Effector memory CD8-positive, alpha-beta T cell (primary cell): ENCODE measurements around the gene UGT2B11.
A peak's percentile ranks its signal among the peaks of the same experiment; 100 is the strongest.
"Not testable (repeated sequence)": the region's sequence is repeated elsewhere in the genome, so short reads cannot be mapped to it uniquely, and the experiment has no call there.

ENCODE experiments used
- ATAC-seq: fragments of 150-1000 bp; cut with Tn5 transposase; replicated peaks from 2 replicates; pipeline ENCODE4 v1.10.0; 2021; ENCODE audit warnings: mild to moderate bottlenecking, moderate library complexity
- DNase-seq, 3 experiments: peaks; one replicate each; pipeline ENCODE4 v3.0.0; 2021
- H3K27ac Mint-ChIP-seq, 2 donors: one replicate each; pipeline ENCODE4 v1.8.0; 2022; ENCODE audit warnings: mild to moderate bottlenecking in 2 of 2, mixed read lengths in 2 of 2, moderate library complexity in 2 of 2
- H3K27me3 Mint-ChIP-seq, 2 donors: one replicate each; pipeline ENCODE4 v1.8.0; 2022; ENCODE audit warnings: mixed read lengths in 2 of 2
- H3K36me3 Mint-ChIP-seq: one replicate; pipeline ENCODE4 v1.8.0; 2022; ENCODE audit warnings: mild to moderate bottlenecking, moderate library complexity, mixed read lengths; ENCODE audit not compliant: insufficient read depth
- H3K4me1 Mint-ChIP-seq, 2 donors: one replicate each; pipeline ENCODE4 v1.8.0; 2022; ENCODE audit warnings: low read depth in 2 of 2, mixed read lengths in 2 of 2
- H3K4me3 Mint-ChIP-seq, 2 donors: one replicate each; pipeline ENCODE4 v1.8.0; 2022; ENCODE audit warnings: mild to moderate bottlenecking in 2 of 2, mixed read lengths in 2 of 2, moderate library complexity in 2 of 2
- H3K9me3 Mint-ChIP-seq, 2 donors: one replicate each; pipeline ENCODE4 v1.8.0; 2022; ENCODE audit warnings: mixed read lengths in 2 of 2

UGT2B11 gene

DNA sequence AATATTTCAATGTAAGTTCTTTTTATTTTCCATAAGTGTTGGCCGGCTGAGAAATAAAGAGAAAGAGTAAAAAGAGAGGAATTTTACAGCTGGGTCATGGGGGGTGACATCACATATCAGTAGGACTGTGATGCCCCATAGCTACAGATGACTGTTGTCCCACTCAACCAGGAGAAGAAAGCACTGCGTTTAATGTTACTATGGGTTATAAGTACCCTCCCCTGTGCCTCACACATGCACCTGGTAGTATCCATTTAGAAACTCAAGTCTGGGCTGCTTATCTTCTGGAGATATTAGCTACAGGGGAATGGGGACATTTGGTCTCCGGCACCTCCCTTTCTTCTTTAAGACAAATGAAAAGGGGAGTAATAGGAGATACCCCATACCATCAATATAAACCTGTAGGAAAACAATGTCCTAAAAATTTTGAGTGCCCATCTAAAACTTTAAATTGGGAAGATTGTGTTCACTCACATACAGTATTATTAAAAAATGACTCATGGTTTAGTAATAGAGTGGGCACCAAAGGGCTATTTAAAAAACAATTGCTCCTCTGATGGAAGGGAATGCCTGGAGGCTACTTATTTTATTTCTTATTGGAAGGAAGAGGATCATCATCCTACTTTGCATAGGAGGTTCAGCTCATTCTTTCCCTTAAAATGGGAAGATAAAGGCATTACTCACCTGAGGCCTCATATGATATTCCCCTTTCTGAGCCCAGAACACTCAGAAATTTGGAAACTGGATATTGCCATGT is 18.2 kb downstream of the UGT2B11 start:
- no peak for DNase-seq
- H3K27me3 Mint-ChIP-seq = no peaks in the 10 kb centered on the region
- H3K4me1 Mint-ChIP-seq = no peaks in the 10 kb centered on the region
- ATAC-seq = no peak
- no peaks in the 10 kb centered on the region for H3K36me3 Mint-ChIP-seq
- no peak overlapping the region for H3K27ac Mint-ChIP-seq
- H3K4me3 Mint-ChIP-seq = no peak overlapping the region
- peaks cover 9 to 19% of the 10 kb centered on the region in 2 donors for H3K9me3 Mint-ChIP-seq

DNA sequence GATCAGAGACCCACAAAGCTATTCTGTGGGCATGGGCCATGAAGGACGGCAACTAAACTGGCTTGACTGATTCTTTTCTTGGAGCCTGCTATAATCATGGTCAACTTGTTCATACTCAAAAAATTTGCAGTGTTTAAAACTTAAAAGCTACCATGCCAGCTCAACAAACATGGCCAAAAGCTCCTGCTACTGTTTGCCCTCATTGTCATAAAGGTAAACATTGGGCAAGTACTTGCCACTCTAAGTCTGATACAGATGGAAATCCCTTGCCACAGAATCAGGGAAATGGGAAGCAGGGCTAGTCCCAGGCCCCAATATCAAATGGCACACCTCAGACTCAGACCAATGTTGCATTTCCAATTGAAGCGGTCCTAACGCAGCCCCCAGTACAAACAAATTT is 20.4 kb downstream of the UGT2B11 start:
- no peak for DNase-seq
- Mint-ChIP-seq H3K36me3 (no peaks in the 10 kb centered on the region), H3K27me3 (no peaks in the 10 kb centered on the region), H3K27ac (no peak overlapping the region), H3K4me3 (no peak overlapping the region), H3K4me1 (no peaks in the 10 kb centered on the region), H3K9me3 (peaks cover 9 to 19% of the 10 kb centered on the region in 2 donors)
- no peak for ATAC-seq

DNA sequence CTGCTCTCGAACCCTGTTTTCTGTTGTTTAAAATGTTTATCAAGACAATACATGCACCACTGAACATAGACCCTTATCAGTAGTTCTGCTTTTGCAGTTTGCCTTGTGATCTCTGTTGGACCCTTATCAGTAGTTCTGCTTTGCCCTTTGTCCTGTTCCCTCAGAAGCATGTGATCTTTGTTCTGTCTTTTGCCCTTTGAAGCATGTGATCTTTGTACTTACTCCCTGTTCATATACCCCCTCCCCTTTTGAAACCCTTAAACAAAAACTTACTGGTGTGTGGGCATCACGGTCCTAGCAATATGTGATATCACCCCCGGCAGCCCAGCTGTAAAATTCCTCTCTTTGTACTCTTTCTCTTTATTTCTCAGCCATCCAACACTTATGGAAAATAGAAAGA is 22.6 kb downstream of the UGT2B11 start:
- H3K4me1 Mint-ChIP-seq, H3K27ac Mint-ChIP-seq, ATAC-seq, H3K36me3 Mint-ChIP-seq, H3K4me3 Mint-ChIP-seq, DNase-seq, H3K27me3 Mint-ChIP-seq: not testable (repeated sequence)
- peaks cover 9 to 23% of the 10 kb centered on the region in 2 donors for H3K9me3 Mint-ChIP-seq

DNA sequence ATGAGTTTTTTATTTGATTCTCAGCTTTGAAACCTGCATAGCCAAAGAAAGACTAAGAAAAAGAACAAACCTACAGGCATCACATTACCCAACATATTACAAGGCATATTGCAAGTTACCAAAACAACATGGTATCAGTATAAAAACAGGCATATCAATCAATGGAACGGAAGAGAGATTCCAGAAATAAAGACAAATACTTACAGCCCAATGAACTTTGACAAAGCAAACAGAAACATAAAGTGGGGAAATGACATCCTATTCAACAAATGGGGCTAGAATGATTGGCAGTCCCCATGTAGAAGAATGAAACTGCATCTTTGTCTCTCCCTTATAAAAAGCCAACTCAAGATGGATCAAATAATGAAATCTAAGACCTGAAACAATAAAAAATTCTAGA is 23.9 kb downstream of the UGT2B11 start:
- H3K4me1 Mint-ChIP-seq, H3K27me3 Mint-ChIP-seq, H3K4me3 Mint-ChIP-seq, DNase-seq, ATAC-seq, H3K27ac Mint-ChIP-seq, H3K36me3 Mint-ChIP-seq: not testable (repeated sequence)
- peaks cover 9 to 24% of the 10 kb centered on the region in 2 donors for H3K9me3 Mint-ChIP-seq

DNA sequence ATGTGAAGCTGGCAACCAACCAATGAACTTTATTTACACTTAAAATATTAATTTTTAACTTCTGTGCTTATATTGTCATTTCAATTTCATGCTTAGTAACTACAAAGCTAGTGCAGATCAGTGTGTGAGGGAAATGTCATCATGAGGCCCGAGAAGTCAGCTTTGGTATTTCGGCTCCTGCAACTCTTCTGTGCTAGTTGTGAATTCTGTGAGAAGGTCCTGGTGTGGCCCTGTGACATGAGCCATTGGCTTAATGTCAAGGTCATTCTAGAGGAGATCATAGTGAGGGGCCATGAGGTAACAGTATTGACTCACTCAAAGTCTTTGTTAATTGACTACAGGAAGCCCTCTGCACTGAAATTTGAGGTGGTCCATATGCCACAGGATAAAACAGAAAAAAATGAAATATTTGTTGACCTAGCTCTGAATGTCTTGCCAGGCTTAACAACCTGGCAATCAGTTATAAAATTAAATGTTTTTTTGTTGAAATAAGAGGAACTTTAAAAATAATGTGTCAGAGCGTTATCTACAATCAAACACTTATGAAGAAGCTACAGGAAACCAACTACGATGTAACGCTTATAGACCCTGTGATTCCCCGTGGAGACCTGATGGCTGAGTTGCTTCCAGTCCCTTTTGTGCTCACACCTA is 32.9 kb downstream of the UGT2B11 start:
- not testable (repeated sequence) for H3K9me3 Mint-ChIP-seq

DNA sequence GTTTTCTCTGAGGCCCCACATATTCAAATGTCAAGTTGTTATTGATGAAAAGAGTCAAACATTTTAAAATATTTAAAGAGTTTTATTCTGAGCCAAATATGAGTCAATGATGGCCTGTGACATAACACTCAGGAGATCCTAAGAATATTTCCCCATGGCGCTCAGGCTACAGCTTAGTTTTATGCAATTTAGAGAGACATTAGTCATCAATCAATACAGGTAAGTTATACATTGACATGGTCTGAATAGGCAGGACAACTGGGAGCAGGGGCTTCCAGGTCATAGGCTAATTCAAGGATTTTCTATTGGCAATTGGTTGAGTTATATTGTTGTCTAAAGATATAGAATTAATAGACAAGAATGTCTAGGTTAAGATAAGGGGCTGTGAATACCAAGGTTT is 34.7 kb downstream of the UGT2B11 start:
- not testable (repeated sequence) for H3K9me3 Mint-ChIP-seq, ATAC-seq, H3K27me3 Mint-ChIP-seq, H3K4me1 Mint-ChIP-seq, H3K36me3 Mint-ChIP-seq, H3K4me3 Mint-ChIP-seq, H3K27ac Mint-ChIP-seq, DNase-seq

More for the DNA sequence above, 32.9 kb downstream of the UGT2B11 start:
- not testable (repeated sequence) for H3K4me1 Mint-ChIP-seq, ATAC-seq, H3K27me3 Mint-ChIP-seq, H3K36me3 Mint-ChIP-seq, H3K27ac Mint-ChIP-seq, H3K4me3 Mint-ChIP-seq, DNase-seq

DNA sequence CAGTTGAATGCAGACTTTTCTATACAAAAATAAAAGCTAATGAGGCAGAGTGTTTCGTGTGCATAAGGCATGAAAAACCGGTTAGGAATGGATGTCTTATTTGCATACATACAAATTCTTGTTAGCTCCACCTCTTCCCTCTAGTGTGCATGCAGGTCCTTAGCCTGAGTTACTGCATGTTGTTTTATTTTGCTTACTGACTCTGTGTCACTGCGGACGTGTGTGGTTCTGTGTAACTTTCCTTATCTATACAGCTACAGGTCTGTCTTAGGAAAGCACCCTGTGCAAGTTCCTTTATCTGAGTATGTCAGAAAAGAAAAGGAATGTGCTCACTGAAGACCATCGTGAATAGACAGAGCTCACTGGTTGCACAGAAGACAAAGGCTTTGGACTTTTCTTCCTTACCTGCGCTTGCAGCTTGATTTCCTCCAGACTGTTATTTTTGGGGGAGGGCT is 35.8 kb downstream of the UGT2B11 start:
- not testable (repeated sequence) for H3K27ac Mint-ChIP-seq, H3K36me3 Mint-ChIP-seq, H3K4me3 Mint-ChIP-seq, H3K9me3 Mint-ChIP-seq, DNase-seq, ATAC-seq, H3K27me3 Mint-ChIP-seq, H3K4me1 Mint-ChIP-seq

DNA sequence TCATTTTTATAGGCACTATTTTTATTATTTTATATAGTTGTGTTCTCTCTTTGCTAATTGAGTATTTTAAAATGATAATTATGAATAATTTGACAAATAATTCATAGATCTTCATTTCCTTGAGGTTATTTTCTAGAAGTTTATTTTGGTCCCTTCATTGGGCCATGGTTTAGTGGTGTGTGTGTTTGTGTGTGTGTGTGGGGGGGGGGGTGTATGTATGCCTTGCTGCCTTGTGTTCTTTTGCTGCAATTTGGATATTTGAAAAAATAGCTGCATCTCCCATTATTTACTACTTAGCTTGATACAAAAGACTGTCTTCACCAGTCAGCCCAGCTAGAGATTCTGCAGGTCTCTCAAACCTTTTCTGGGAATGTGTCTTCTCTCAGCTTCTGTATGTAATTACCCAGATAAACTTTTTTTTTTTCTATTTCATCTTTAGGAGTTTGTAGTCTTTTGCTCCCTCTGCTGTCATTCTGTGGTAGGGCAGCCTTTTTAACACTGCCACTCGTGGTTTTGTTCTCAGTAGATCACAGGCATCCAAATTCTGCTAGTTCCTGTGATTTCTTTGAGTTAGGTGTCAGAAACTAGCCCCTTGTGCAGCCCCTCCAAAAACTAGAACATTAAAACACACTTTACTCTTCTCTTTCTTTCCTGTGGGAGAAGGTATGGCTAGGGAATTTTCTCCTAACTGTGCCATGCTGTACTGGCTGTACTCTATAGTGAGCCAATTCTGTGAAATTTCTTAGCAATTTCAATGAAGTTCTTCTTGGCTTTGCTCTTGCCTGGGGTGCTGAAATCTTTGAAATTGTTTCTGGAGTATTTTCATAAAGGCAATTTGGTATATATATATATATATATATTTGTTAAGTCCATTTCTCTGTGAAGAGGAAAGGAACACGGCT is 44.1 kb downstream of the UGT2B11 start:
- H3K4me3 Mint-ChIP-seq, H3K27ac Mint-ChIP-seq, H3K9me3 Mint-ChIP-seq, H3K4me1 Mint-ChIP-seq, H3K27me3 Mint-ChIP-seq, ATAC-seq, H3K36me3 Mint-ChIP-seq: not testable (repeated sequence)
- peak in 1 of 3 experiments; percentile 1 for DNase-seq

DNA sequence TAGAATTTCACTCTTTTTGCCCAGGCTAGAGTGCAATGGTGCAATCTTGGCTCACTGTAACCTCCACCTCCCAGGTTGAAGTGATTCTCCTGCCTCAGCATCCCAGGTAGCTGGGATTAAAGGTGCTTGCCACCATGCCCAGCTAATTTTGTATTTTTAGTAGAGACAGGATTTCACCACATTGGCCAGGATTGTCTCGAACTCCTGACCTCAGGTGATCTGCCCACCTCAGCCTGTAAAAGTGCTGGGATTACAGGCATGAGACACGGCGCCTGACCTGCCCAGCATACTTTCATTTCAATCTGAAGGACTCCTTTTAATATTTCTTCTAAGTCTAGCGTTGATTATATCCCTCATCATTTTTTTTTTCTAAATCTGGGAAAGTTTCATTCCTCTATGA is 45.4 kb downstream of the UGT2B11 start:
- not testable (repeated sequence) for H3K36me3 Mint-ChIP-seq, DNase-seq, H3K27me3 Mint-ChIP-seq, H3K9me3 Mint-ChIP-seq, H3K4me3 Mint-ChIP-seq, H3K4me1 Mint-ChIP-seq, H3K27ac Mint-ChIP-seq, ATAC-seq

DNA sequence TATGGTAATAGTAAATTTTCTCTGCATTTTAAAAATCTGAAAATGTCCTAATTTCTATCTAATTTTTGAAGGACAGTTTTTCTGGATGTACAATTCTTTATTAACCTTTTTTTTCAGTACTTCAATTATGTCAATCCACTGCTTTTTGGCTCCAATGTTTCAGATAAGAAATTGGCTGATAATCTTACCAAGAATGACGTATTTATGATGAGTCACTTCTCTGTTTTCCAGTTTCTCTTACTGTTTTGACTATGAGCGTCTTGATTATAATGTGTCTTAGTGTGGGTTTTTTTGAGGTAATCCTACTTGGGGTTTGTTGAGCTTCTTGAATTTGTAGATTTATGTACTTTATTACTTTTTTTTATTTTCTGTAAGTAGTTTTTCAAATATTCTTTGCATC is 47.2 kb downstream of the UGT2B11 start:
- Mint-ChIP-seq H3K27me3 (no peaks in the 10 kb centered on the region), H3K36me3 (no peaks in the 10 kb centered on the region), H3K4me3 (no peak overlapping the region), H3K9me3 (no peaks in the 10 kb centered on the region), H3K27ac (no peak overlapping the region), H3K4me1 (no peaks in the 10 kb centered on the region)
- DNase-seq = no peak
- ATAC-seq = no peak

DNA sequence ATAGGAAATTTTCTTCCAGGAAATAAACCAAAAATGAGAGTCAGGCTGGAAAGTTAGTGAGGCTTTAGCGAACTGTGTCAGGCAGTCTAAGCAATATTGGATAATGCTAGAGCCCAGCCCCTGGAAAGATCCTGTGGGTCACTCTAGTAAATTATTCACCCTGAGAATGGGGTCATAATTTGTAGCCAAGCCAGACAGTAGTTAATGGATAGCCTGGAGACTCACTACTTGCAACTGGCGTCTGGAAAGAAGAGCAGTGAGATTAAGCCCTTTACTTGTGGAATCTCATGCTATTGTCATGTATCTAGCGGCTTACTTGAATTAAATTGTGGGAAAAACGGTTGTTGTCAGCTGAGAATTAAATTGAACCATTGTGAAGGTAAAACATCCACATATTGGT is 48.2 kb downstream of the UGT2B11 start:
- DNase-seq, H3K4me1 Mint-ChIP-seq, ATAC-seq, H3K4me3 Mint-ChIP-seq, H3K27me3 Mint-ChIP-seq, H3K36me3 Mint-ChIP-seq, H3K27ac Mint-ChIP-seq, H3K9me3 Mint-ChIP-seq: not testable (repeated sequence)

DNA sequence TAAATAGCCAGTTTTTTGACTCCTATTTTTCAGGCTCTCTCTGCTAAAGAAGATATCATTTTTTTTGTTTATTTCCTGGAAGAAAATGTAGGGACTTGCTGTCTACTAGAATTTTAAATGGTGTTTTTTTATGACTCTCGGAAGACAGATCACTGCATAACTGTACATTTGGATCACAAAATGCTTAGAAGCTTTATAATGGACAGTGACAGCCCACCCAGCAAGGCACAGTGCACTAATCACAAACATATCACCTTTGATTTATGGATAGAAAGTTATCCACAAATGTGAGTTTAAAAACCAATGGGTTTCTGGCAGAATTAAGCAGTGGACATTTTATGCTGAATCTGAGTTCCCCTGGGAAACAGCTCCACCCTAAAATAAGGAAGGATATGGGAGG is 48.8 kb downstream of the UGT2B11 start:
- not testable (repeated sequence) for H3K9me3 Mint-ChIP-seq, H3K4me1 Mint-ChIP-seq, H3K27ac Mint-ChIP-seq, H3K27me3 Mint-ChIP-seq, ATAC-seq, DNase-seq, H3K36me3 Mint-ChIP-seq, H3K4me3 Mint-ChIP-seq

DNA sequence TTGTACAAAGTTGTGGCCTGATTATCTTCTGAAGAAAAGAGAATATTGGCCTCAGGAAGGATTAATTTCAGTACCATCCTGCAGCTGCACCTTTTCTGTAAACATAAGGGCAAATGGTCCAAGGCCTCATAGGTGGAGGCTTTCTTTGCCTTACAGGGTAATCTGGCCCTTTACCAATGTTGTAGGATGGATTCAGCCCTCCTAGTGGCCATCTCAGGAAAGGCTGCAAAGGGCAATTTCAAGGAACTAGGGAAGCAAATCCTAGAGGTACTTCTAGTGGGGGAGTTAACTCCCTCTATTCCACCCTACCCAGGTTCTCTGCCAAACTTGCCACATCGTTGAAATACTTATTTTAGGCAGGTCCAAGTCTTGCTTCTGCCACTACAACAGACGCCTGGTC is 57.6 kb downstream of the UGT2B11 start:
- H3K9me3 Mint-ChIP-seq = peaks cover 0 to 2% of the 10 kb centered on the region in 2 donors
- no peak overlapping the region for H3K4me3 Mint-ChIP-seq
- DNase-seq = no peak
- no peaks in the 10 kb centered on the region for H3K4me1 Mint-ChIP-seq
- no peaks in the 10 kb centered on the region for H3K36me3 Mint-ChIP-seq
- H3K27ac Mint-ChIP-seq = no peak overlapping the region
- no peak for ATAC-seq
- H3K27me3 Mint-ChIP-seq = no peaks in the 10 kb centered on the region
